ENCODE results near the gene P4HB. TPM values are rescaled to one million over a fixed set of nuclear protein-coding genes. Genes with fewer than 3 reads are reported as not detected.

Gene P4HB
- polyA plus RNA-seq, 1 donor: 737 TPM

DNA sequence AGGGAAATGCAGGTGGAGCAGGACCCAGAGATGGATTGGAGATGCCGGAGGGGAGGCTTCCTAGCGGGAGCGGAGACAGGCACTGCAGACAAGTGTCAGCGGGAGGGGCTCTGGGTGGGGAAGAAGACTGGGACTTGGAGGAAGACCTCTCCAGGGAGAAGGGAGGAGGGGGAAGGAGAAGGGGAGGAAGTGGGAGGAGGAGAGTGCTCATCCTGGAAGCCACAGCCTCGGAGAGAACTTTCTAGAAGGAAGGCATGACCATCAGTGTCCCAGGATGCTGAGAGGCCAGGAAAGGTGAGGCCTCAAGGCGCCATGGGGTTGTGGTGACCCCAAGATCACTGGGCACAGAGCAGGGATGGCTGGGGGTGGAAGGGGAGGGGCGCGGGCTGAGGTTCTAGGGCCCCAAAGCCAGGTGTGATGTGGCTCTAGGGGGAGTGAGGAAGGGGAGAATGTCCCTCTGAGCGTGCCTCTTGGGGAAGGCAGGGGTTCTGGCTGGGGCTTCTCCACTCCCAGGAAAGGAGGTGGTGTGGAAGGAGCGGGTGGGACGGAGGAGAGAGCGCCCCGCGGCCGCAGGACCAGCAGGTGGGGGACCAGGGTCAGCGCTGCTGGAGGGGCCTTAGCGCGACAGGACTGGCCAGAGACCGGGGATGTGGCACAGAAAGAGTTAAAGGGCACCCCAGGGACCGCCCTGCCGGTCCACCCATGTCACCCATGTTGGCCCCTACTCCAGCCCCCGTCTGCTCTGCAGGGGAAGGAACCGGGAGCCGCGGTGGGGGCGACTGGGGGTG is 57.3 kb downstream of the P4HB start:
- Histone ChIP-seq H3K4me3 (ENCODE audit: low read length) (no peak overlapping the region), H3K36me3 (ENCODE audit: control insufficient read depth, insufficient read depth, low read length) (no peaks in the 10 kb centered on the region), H3K27ac (ENCODE audit: low read length) (no peak overlapping the region), H3K9me3 (ENCODE audit: control insufficient read depth, low read depth, low read length) (peaks cover 17% of the 10 kb centered on the region), H3K4me1 (ENCODE audit: control insufficient read depth, insufficient read depth, low read length) (peaks cover 5% of the 10 kb centered on the region), H3K27me3 (ENCODE audit: control insufficient read depth, insufficient read depth, low read length) (peaks cover 78% of the 10 kb centered on the region)
- no CpG with 5 or more reads among the region's 26 CpGs for WGBS (ENCODE audit: insufficient coverage, low lambda C conversion rate)
- no peak for DNase-seq

DNA sequence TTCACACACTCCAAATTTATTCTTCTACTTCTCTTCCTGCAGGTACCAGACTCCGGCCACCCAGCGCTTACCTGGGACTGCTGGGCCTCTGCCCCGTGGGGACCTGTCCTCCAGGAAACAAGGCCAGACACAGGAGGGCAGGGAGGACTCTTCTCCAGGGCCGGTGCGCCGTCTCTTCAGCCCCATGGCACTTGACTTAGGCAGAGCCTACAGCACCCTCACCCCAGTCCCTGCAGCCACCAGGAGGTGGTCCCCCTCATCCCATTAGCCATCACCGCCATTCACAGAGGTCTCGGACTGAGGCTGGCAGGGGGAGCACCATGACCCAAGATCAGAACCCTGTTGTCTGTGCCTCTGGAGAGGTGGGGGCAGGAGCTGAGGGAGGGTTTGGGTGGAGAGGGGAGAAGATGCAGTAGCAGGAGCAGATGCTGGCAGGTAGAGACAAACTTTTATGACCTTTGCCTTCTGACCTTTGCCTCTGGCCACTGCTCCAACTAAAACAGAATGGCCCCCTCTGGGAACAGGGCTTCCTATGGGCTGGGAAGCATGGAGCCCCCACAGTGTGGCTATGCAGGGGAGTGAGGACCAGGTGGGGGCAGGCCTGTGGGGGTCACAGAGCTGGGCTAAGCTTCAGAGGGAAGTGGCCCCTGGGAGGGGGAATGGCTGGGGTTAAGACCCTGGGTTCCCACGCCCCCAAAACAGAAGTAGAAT is 58.1 kb downstream of the P4HB start:
- peaks cover 5% of the 10 kb centered on the region for H3K4me1 ChIP-seq (ENCODE audit: control insufficient read depth, insufficient read depth, low read length)
- no peak overlapping the region for H3K27ac ChIP-seq (ENCODE audit: low read length)
- H3K36me3 ChIP-seq (ENCODE audit: control insufficient read depth, insufficient read depth, low read length): no peaks in the 10 kb centered on the region
- H3K27me3 ChIP-seq (ENCODE audit: control insufficient read depth, insufficient read depth, low read length): peaks cover 69% of the 10 kb centered on the region
- no peak overlapping the region for H3K4me3 ChIP-seq (ENCODE audit: low read length)
- DNase-seq: no peak
- H3K9me3 ChIP-seq (ENCODE audit: control insufficient read depth, low read depth, low read length): peaks cover 17% of the 10 kb centered on the region
- no CpG with 5 or more reads among the region's 9 CpGs for WGBS (ENCODE audit: insufficient coverage, low lambda C conversion rate)

DNA sequence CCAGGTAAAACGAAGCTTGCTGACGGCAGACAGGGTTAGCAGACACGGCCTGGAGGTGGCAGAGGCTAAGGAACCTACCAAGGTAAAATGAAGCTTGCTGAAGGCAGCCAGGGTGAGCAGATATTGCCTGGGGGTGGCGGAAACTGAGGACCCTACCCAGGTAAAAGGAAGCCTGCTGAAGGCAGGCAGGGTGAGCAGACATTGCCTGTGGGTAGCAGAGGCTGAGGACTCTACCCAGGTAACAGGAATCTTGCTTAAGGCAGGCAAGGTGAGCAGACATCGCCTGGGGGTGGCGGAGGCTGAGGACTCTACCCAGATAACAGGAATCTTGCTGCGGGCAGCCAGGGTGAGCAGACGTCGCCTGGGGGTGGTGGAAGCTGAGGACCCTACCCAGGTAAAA is 59.0 kb downstream of the P4HB start:
- WGBS (ENCODE audit: insufficient coverage, low lambda C conversion rate): 100% methylated on average over 1 of the region's 9 CpGs
- Histone ChIP-seq H3K4me1 (ENCODE audit: control insufficient read depth, insufficient read depth, low read length) (peaks cover 5% of the 10 kb centered on the region), H3K27me3 (ENCODE audit: control insufficient read depth, insufficient read depth, low read length) (peaks cover 60% of the 10 kb centered on the region)

DNA sequence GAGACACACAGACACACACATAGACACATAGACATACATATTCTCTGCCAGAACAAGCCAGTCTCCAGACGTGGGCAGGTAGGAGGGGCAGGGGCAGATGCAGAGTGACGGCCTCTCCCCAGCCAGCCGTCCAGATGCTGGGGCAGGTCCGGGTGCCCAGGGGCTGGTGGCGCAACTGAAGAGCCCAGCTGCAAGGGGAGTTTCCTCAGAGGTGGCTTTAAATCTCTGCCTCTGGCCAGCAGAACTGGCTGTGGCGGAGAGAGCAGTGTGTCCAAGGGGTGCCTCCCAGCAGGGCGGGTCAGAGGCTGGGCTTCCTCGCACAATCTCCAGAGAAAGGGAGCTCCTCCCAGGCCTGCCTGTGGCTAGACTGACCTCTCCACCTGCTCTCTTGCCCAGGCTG is 65.8 kb downstream of the P4HB start:
- no CpG with 5 or more reads among the region's 8 CpGs for whole genome bisulfite sequencing (ENCODE audit: insufficient coverage, low lambda C conversion rate)
- H3K4me3 ChIP-seq (ENCODE audit: low read length): no peak overlapping the region
- H3K27me3 ChIP-seq (ENCODE audit: control insufficient read depth, insufficient read depth, low read length): no peaks in the 10 kb centered on the region
- H3K9me3 ChIP-seq (ENCODE audit: control insufficient read depth, low read depth, low read length): peaks cover 19% of the 10 kb centered on the region
- H3K4me1 ChIP-seq (ENCODE audit: control insufficient read depth, insufficient read depth, low read length): peaks cover 7% of the 10 kb centered on the region
- no peak for DNase-seq
- H3K36me3 ChIP-seq (ENCODE audit: control insufficient read depth, insufficient read depth, low read length): no peaks in the 10 kb centered on the region
- H3K27ac ChIP-seq (ENCODE audit: low read length): no peak overlapping the region

More for the DNA sequence above, 59.0 kb downstream of the P4HB start:
- Histone ChIP-seq H3K36me3 (ENCODE audit: control insufficient read depth, insufficient read depth, low read length) (no peaks in the 10 kb centered on the region), H3K27ac (ENCODE audit: low read length) (no peak overlapping the region), H3K4me3 (ENCODE audit: low read length) (no peak overlapping the region), H3K9me3 (ENCODE audit: control insufficient read depth, low read depth, low read length) (peaks cover 17% of the 10 kb centered on the region)
- no peak for DNase-seq

DNA sequence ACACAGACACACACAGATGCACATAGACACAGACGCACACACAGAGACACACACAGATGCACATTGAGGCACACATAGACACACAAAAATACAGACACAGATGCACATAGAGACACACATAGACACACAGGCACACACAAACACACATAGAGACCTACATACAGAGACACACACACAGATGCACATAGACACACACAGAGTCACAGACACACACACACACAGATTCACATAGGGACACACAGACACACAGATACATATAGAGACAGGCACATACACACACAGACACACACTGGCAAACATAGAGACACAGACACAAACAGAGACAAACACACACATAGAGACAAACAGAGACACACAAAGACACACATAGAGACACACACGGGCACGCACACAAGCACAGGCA is 66.3 kb downstream of the P4HB start:
- H3K9me3 ChIP-seq (ENCODE audit: control insufficient read depth, low read depth, low read length): peaks cover 19% of the 10 kb centered on the region
- no peak overlapping the region for H3K27ac ChIP-seq (ENCODE audit: low read length)
- no CpG with 5 or more reads among the region's 3 CpGs for WGBS (ENCODE audit: insufficient coverage, low lambda C conversion rate)
- no peak for DNase-seq
- peaks cover 7% of the 10 kb centered on the region for H3K4me1 ChIP-seq (ENCODE audit: control insufficient read depth, insufficient read depth, low read length)
- no peaks in the 10 kb centered on the region for H3K36me3 ChIP-seq (ENCODE audit: control insufficient read depth, insufficient read depth, low read length)
- no peak overlapping the region for H3K4me3 ChIP-seq (ENCODE audit: low read length)
- H3K27me3 ChIP-seq (ENCODE audit: control insufficient read depth, insufficient read depth, low read length): no peaks in the 10 kb centered on the region

Other genes starting within 250 kb of the P4HB start
- gene NPLOC4, start 223.4 kb downstream of the P4HB start, polyA plus RNA-seq: 47.8 TPM
- 1.2 TPM for gene TSPAN10, start 223.3 kb downstream of the P4HB start, polyA plus RNA-seq
- gene PDE6G, start 204.0 kb downstream of the P4HB start, polyA plus RNA-seq: 2.6 TPM
- 20.9 TPM for gene OXLD1, start 193.9 kb downstream of the P4HB start, polyA plus RNA-seq
- 19.5 TPM for gene CCDC137, start 193.8 kb downstream of the P4HB start, polyA plus RNA-seq
- gene ARL16, start 176.7 kb downstream of the P4HB start, polyA plus RNA-seq: 44.8 TPM
- gene HGS, start 176.5 kb downstream of the P4HB start, polyA plus RNA-seq: 84.8 TPM
- 52.4 TPM for gene MRPL12, start 157.2 kb downstream of the P4HB start, polyA plus RNA-seq
- gene SLC25A10, start 148.3 kb downstream of the P4HB start, polyA plus RNA-seq: 42.2 TPM
- gene GCGR, start 56.4 kb downstream of the P4HB start, polyA plus RNA-seq: 2.5 TPM
- gene MCRIP1, start 27.2 kb downstream of the P4HB start, polyA plus RNA-seq: 60.9 TPM
- 0.21 TPM for gene PPP1R27, start 25.5 kb downstream of the P4HB start, polyA plus RNA-seq
- gene ARHGDIA, start 10.8 kb upstream of the P4HB start, polyA plus RNA-seq: 203 TPM
- 59.0 TPM for gene ALYREF, start 31.1 kb upstream of the P4HB start, polyA plus RNA-seq
- gene ANAPC11, start 31.2 kb upstream of the P4HB start, polyA plus RNA-seq: 79.6 TPM
- gene NPB, start 41.7 kb upstream of the P4HB start, polyA plus RNA-seq: 0.39 TPM
- gene PCYT2, start 50.9 kb upstream of the P4HB start, polyA plus RNA-seq: 33.8 TPM
- gene SIRT7, start 57.6 kb upstream of the P4HB start, polyA plus RNA-seq: 25.2 TPM
- 21.1 TPM for gene MAFG, start 67.2 kb upstream of the P4HB start, polyA plus RNA-seq
- 24.5 TPM for gene PYCR1, start 76.8 kb upstream of the P4HB start, polyA plus RNA-seq
- gene MYADML2, start 86.7 kb upstream of the P4HB start, polyA plus RNA-seq: 0.07 TPM
- gene NOTUM, start 100.7 kb upstream of the P4HB start, polyA plus RNA-seq: 4.1 TPM
- 24.9 TPM for gene ASPSCR1, start 117.1 kb upstream of the P4HB start, polyA plus RNA-seq
- 48.0 TPM for gene CENPX, start 162.3 kb upstream of the P4HB start, polyA plus RNA-seq
- 14.4 TPM for gene LRRC45, start 162.8 kb upstream of the P4HB start, polyA plus RNA-seq
- 10.1 TPM for gene RAC3, start 171.1 kb upstream of the P4HB start, polyA plus RNA-seq
- 44.1 TPM for gene DCXR, start 177.2 kb upstream of the P4HB start, polyA plus RNA-seq
- gene RFNG, start 191.3 kb upstream of the P4HB start, polyA plus RNA-seq: 42.1 TPM
- gene GPS1, start 191.4 kb upstream of the P4HB start, polyA plus RNA-seq: 97.1 TPM
- 90.4 TPM for gene DUS1L, start 205.3 kb upstream of the P4HB start, polyA plus RNA-seq
- gene FASN, start 237.7 kb upstream of the P4HB start, polyA plus RNA-seq: 34.7 TPM